Measurements from ENCODE around the gene MOSMO. TPM values are rescaled to one million over a fixed set of nuclear protein-coding genes. Genes with fewer than 3 reads are reported as not detected.
A peak's percentile ranks its signal among the peaks of the same experiment; 100 is the strongest.
"Not testable (repeated sequence)": the region's sequence is repeated elsewhere in the genome, so short reads cannot be mapped to it uniquely, and the experiment has no call there.

The MOSMO gene
- polyA plus RNA-seq, 1 experiment = 15.8 TPM

DNA sequence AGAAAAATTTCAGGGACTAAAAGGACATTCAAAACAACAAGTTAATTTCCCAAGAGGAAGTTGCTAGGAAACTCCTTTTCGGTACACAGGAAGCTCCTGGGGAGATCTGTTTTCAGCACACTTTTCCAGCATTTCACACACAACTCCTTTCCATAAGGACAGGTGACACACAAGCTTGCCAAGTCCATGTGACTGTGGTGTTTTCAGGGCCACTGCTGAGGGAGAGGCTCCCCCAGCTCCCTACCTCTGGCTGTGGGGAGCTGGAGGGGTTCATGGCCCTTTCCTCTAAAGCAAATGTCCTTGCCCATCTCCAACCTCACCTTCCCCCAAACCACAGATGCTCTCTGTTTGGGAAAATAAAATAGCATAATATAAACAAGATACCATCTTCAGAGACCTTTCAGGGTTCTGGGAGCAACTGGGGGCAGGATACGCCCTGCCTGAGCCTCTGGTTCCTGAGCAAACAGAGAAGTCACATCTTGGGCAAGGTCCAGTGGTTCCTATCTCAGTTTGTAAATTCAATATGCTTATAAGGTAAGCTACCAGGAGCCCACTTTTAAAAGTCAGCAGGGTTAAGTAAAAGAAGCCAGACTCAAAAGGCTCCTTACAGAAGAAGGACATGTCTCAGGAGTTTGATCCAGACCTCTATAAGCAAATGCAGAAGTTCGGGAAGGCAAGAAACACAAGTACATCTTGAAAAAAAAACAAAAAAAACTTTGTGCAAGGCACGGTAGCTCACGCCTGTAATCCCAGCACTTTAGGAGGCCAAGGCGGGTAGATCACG is 10.0 kb upstream of the MOSMO start:
- no peak for DNase-seq (ENCODE audit: low read depth, low spot score)
- TF ChIP-seq, protein P1, sequence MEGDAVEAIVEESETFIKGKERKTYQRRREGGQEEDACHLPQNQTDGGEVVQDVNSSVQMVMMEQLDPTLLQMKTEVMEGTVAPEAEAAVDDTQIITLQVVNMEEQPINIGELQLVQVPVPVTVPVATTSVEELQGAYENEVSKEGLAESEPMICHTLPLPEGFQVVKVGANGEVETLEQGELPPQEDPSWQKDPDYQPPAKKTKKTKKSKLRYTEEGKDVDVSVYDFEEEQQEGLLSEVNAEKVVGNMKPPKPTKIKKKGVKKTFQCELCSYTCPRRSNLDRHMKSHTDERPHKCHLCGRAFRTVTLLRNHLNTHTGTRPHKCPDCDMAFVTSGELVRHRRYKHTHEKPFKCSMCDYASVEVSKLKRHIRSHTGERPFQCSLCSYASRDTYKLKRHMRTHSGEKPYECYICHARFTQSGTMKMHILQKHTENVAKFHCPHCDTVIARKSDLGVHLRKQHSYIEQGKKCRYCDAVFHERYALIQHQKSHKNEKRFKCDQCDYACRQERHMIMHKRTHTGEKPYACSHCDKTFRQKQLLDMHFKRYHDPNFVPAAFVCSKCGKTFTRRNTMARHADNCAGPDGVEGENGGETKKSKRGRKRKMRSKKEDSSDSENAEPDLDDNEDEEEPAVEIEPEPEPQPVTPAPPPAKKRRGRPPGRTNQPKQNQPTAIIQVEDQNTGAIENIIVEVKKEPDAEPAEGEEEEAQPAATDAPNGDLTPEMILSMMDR (IDR thresholded peaks at IDR 0.05; ENCODE audit: low read depth, low read length) = no peak
- ChIA-PET POLR2A (no interaction called here), CTCF (interaction anchor here (0.6 to 7.1 kb wide), 4 partner anchors 14 to 190 kb away, joined by 4 to 365 read pairs (median 110); no protein-coding TSS in a partner anchor)
- Histone ChIP-seq H3K27me3 (ENCODE audit: control insufficient read depth, insufficient read depth, low read length) (no peaks in the 10 kb centered on the region), H3K4me3 (ENCODE audit: low read depth, low read length) (no peak overlapping the region), H3K9me3 (ENCODE audit: control insufficient read depth, insufficient read depth, low read length) (no peaks in the 10 kb centered on the region), H3K27ac (ENCODE audit: low read depth, low read length) (no peak overlapping the region)

DNA sequence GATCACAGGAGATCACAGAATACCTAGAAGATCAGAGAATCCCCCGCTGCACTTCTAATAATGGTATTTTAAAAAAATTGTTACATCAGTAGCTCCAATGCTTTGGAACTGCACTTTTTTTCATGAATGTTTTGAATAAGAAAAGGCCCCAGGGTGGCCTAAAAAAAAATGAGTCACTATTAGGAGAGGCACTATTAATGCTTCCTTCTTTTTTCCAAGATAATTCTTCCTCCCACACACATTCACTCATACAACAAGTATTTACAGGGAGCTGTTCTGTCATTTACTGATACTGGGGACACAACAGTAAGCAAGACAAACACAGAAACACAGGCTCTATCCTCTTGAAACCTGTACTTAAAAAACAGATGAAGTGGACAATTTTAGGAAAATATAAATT is 6.3 kb upstream of the MOSMO start:
- H3K9me3 ChIP-seq (ENCODE audit: control insufficient read depth, insufficient read depth, low read length) = no peaks in the 10 kb centered on the region
- TF ChIP-seq, protein P1 (IDR thresholded peaks at IDR 0.05; ENCODE audit: low read depth, low read length) = no peak
- H3K4me3 ChIP-seq (ENCODE audit: low read depth, low read length) = no peak overlapping the region
- H3K27ac ChIP-seq (ENCODE audit: low read depth, low read length) = no peak overlapping the region
- CTCF ChIA-PET = interaction anchor here (0.5 to 7.1 kb wide), 27 partner anchors 8 to 299 kb away, joined by 3 to 365 read pairs (median 5); partner anchors contain the start of gene VWA3A
- POLR2A ChIA-PET = interaction anchor here (0.7 to 1.8 kb wide), 2 partner anchors 25 to 76 kb away, joined by 3 to 10 read pairs; no protein-coding TSS in a partner anchor
- H3K27me3 ChIP-seq (ENCODE audit: control insufficient read depth, insufficient read depth, low read length) = no peaks in the 10 kb centered on the region
- DNase-seq (ENCODE audit: low read depth, low spot score) = peak; percentile 13

DNA sequence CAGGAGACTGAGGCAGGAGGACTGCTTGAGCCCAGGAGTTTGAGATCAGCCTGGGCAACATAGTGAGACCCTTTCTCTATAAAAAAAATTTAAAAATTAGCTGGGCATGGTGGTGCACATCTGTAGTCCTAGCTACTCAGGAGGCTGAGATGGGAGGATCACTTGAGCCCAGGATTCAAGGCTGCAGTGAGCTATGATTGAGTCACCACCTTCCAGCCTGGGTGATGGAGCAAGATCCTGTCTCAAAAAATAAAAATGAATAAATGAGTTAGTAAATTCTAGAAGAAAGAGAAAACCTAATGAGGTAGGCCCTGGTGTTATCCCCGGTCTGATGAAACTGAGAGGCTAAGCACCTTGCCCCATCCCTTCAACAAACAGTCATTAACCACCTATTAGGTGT is 5.9 kb upstream of the MOSMO start:
- POLR2A ChIA-PET = interaction anchor here (0.7 to 1.8 kb wide), 2 partner anchors 24 to 76 kb away, joined by 3 to 10 read pairs; no protein-coding TSS in a partner anchor
- H3K27me3 ChIP-seq (ENCODE audit: control insufficient read depth, insufficient read depth, low read length); H3K9me3 ChIP-seq (ENCODE audit: control insufficient read depth, insufficient read depth, low read length); DNase-seq (ENCODE audit: low read depth, low spot score); H3K27ac ChIP-seq (ENCODE audit: low read depth, low read length); H3K4me3 ChIP-seq (ENCODE audit: low read depth, low read length): not testable (repeated sequence)
- CTCF ChIA-PET = interaction anchor here (0.5 to 7.1 kb wide), 27 partner anchors 9 to 299 kb away, joined by 3 to 365 read pairs (median 5); partner anchors contain the start of gene VWA3A

DNA sequence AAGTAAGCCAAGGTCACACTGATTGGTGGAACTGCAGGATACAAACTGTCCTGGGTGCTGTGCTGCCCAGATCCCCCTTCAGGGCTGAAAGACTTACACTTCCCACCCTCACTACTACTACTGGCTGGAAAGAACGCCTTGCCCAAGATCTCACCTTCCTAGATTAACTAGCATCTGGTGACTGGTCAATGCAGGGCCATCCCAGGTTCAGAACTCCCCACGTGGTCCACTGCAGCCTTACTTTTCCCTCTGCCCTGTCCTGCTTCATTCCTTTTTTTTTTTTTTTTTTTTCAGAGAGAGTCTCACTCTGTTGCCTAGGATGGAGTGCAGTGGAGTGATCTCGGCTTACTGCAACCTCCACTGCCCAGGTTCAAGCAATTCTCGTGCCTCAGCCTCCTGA is 4.7 kb upstream of the MOSMO start:
- DNase-seq (ENCODE audit: low read depth, low spot score) = no peak
- no peaks in the 10 kb centered on the region; the same call in 1 of the 2 replicates for H3K9me3 ChIP-seq (ENCODE audit: control insufficient read depth, insufficient read depth, low read length)
- no peak overlapping the region for H3K27ac ChIP-seq (ENCODE audit: low read depth, low read length)
- H3K4me3 ChIP-seq (ENCODE audit: low read depth, low read length) = no peak overlapping the region
- TF ChIP-seq, protein P1 (IDR thresholded peaks at IDR 0.05; ENCODE audit: low read depth, low read length) = no peak
- POLR2A ChIA-PET = no interaction called here
- no peaks in the 10 kb centered on the region for H3K27me3 ChIP-seq (ENCODE audit: control insufficient read depth, insufficient read depth, low read length)
- CTCF ChIA-PET = interaction anchor here (2.1 to 9.4 kb wide), 5 partner anchors 75 to 186 kb away, joined by 39 to 365 read pairs (median 187); no protein-coding TSS in a partner anchor

DNA sequence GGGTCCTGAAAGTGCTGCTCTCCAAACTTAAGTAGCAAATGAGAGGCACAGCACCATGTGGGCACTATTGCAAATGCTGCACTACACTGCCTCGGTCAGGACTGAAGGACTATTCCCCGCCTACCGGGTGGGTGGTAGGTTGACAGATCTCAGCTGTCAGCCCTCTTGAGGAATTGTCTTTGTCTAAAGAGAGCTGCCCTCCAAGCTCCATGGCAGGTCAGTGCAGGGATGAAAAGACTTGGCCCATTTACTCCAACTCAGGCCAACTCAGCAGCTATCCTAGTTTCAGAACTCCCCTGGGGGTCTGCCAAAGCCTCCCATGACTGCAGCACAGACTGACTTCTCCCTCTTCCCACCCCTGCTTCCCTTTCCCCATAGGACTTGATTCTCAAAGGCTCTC is 3.6 kb upstream of the MOSMO start:
- Histone ChIP-seq H3K27ac (ENCODE audit: low read depth, low read length) (no peak overlapping the region), H3K9me3 (ENCODE audit: control insufficient read depth, insufficient read depth, low read length) (peaks cover 2% of the 10 kb centered on the region; the same call in 1 of the 2 replicates), H3K4me3 (ENCODE audit: low read depth, low read length) (no peak overlapping the region), H3K27me3 (ENCODE audit: control insufficient read depth, insufficient read depth, low read length) (no peaks in the 10 kb centered on the region)
- ChIA-PET POLR2A (interaction anchor here (0.6 kb wide), 1 partner anchor 9 kb away, joined by 16 read pairs; no protein-coding TSS in a partner anchor), CTCF (interaction anchor here (0.6 to 9.4 kb wide), 4 partner anchors 74 to 321 kb away, joined by 3 to 208 read pairs (median 32); no protein-coding TSS in a partner anchor)
- no peak for DNase-seq (ENCODE audit: low read depth, low spot score)
- TF ChIP-seq, protein P1 (IDR thresholded peaks at IDR 0.05; ENCODE audit: low read depth, low read length) = no peak

Measured in AG04450 (cell line).